Measurements from ENCODE around the gene PRM3.

Gene PRM3

DNA sequence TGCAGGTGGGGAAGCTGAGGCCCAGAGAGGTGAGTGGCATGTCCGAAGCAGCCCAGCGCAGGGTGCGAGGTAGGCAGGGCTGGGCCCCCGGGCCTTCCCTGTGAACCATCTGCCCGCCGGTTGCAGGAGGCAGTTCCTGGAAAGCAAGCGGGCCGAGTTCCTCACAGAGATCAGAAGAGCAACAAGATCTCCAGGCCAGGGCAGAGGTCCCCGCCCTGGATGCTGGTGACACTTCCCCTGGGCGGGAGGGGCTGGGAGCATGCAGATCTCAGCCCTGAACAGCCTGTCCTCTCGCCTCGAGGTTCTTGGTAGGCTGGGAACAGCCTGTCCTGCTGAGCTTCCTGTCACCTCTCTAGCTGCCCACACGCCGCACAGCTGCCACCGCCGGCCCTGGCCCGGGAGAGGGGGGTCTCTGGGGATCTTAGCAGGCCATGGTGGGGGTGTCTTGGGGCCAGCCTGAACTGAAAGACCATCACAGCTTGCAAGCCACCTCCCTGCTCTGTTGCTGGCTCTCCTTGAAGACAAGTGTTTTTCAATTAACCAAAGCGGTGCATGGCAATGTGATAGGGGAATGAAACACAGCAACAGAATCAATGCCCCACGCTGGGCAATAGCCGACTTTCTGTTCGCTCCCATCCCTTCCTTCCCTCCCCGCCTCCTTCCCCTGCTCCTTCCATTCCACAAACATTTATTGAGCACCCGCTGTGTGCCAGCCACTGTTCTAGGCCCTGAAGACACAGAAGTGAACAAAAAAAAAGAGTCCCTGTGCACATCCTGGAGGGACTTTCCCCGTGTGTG lies 49.1 kb downstream of the PRM3 start:
- no peak for DNase-seq (ENCODE audit: low spot score)

Data from D341Med (cell line).